ENCODE measurements around the gene GLB1L.

GRCh38 chr2:219234331-219234730 is 10.9 kb downstream of the GLB1L start:
- TF ChIP-seq, protein P1, sequence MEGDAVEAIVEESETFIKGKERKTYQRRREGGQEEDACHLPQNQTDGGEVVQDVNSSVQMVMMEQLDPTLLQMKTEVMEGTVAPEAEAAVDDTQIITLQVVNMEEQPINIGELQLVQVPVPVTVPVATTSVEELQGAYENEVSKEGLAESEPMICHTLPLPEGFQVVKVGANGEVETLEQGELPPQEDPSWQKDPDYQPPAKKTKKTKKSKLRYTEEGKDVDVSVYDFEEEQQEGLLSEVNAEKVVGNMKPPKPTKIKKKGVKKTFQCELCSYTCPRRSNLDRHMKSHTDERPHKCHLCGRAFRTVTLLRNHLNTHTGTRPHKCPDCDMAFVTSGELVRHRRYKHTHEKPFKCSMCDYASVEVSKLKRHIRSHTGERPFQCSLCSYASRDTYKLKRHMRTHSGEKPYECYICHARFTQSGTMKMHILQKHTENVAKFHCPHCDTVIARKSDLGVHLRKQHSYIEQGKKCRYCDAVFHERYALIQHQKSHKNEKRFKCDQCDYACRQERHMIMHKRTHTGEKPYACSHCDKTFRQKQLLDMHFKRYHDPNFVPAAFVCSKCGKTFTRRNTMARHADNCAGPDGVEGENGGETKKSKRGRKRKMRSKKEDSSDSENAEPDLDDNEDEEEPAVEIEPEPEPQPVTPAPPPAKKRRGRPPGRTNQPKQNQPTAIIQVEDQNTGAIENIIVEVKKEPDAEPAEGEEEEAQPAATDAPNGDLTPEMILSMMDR (IDR thresholded peaks at IDR 0.05; ENCODE audit: insufficient read depth, low read length, poor library complexity, severe bottlenecking), result no peak
- no peak for TF ChIP-seq EZH2phosphoT487 (conservative IDR thresholded peaks at IDR 0.05; ENCODE audit: low read length)
